Measurements from ENCODE around the gene MAK. TPM values are rescaled to one million over a fixed set of nuclear protein-coding genes. Genes with fewer than 3 reads are reported as not detected.

MAK gene
- total and polyA plus RNA-seq, 4 donors = 0.02 to 0.26 (median 0.13) TPM

DNA sequence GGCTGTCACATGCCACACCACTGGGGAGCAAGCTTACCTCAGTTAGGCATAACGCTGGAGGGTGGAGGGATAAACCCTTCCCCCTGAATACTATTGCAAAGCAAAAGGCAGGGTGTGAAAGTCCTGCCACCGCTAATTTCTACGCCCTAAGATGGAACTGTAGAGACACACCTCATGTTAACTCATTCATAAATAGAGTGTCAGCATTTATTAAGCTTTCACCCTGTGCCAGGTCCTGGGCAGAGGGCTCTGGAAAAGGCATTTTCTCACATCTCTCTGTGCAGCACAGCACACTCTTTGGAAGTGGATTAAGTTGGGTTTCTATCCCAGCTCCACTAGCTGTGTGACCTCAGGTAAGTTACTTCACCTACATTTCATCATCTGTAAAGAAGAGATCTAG, 68.9 kb downstream of the MAK start:
- no peaks in the 10 kb centered on the region for H3K4me1 ChIP-seq (ENCODE audit: control insufficient read depth in 4 of 4, insufficient read depth in 4 of 4, low read length in 3 of 4)
- no peak overlapping the region for H3K9ac ChIP-seq (ENCODE audit: low read depth in 1 of 2, low read length in 2 of 2)
- H3K27me3 ChIP-seq (ENCODE audit: control insufficient read depth in 4 of 4, insufficient read depth in 4 of 4, low read length in 3 of 4) = no peaks in the 10 kb centered on the region
- H3K36me3 ChIP-seq (ENCODE audit: control insufficient read depth in 4 of 4, insufficient read depth in 3 of 4, low read depth in 1 of 4, low read length in 3 of 4) = peaks cover 0 to 16% (median 3%) of the 10 kb centered on the region in 4 donors
- H3K27ac ChIP-seq (ENCODE audit: low read depth in 1 of 2, low read length in 2 of 2) = no peak overlapping the region
- H3K9me3 ChIP-seq (ENCODE audit: control insufficient read depth in 4 of 4, low read length in 3 of 4) = no peaks in the 10 kb centered on the region
- WGBS = 97% methylated on average over 3 of the region's 3 CpGs
- TF ChIP-seq SP1 (IDR thresholded peaks at IDR 0.05) (no peak), RAD21 (IDR thresholded peaks at IDR 0.05) (no peak), HNF4G (IDR thresholded peaks at IDR 0.05) (no peak), NR2F2 (IDR thresholded peaks at IDR 0.05) (no peak), HNF4A (conservative IDR thresholded peaks at IDR 0.05) (no peak), RXRA (IDR thresholded peaks at IDR 0.05) (no peak), GABPA (IDR thresholded peaks at IDR 0.05 in 1 of 2, conservative IDR thresholded peaks at IDR 0.05 in 1 of 2) (no peak), TAF1 (conservative IDR thresholded peaks at IDR 0.05) (no peak), FOXA2 (IDR thresholded peaks at IDR 0.05) (no peak), JUND (IDR thresholded peaks at IDR 0.05) (no peak)
- TF ChIP-seq, protein P1, sequence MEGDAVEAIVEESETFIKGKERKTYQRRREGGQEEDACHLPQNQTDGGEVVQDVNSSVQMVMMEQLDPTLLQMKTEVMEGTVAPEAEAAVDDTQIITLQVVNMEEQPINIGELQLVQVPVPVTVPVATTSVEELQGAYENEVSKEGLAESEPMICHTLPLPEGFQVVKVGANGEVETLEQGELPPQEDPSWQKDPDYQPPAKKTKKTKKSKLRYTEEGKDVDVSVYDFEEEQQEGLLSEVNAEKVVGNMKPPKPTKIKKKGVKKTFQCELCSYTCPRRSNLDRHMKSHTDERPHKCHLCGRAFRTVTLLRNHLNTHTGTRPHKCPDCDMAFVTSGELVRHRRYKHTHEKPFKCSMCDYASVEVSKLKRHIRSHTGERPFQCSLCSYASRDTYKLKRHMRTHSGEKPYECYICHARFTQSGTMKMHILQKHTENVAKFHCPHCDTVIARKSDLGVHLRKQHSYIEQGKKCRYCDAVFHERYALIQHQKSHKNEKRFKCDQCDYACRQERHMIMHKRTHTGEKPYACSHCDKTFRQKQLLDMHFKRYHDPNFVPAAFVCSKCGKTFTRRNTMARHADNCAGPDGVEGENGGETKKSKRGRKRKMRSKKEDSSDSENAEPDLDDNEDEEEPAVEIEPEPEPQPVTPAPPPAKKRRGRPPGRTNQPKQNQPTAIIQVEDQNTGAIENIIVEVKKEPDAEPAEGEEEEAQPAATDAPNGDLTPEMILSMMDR (IDR thresholded peaks at IDR 0.05; ENCODE audit: low read depth, low read length, missing input control) = no peak
- TF ChIP-seq, protein P2, sequence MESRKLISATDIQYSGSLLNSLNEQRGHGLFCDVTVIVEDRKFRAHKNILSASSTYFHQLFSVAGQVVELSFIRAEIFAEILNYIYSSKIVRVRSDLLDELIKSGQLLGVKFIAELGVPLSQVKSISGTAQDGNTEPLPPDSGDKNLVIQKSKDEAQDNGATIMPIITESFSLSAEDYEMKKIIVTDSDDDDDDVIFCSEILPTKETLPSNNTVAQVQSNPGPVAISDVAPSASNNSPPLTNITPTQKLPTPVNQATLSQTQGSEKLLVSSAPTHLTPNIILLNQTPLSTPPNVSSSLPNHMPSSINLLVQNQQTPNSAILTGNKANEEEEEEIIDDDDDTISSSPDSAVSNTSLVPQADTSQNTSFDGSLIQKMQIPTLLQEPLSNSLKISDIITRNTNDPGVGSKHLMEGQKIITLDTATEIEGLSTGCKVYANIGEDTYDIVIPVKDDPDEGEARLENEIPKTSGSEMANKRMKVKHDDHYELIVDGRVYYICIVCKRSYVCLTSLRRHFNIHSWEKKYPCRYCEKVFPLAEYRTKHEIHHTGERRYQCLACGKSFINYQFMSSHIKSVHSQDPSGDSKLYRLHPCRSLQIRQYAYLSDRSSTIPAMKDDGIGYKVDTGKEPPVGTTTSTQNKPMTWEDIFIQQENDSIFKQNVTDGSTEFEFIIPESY (IDR thresholded peaks at IDR 0.05) = no peak
- no peak for DNase-seq (ENCODE audit: low spot score)
- no peak overlapping the region for H3K4me3 ChIP-seq (ENCODE audit: low read depth in 1 of 3, low read length in 3 of 3)

DNA sequence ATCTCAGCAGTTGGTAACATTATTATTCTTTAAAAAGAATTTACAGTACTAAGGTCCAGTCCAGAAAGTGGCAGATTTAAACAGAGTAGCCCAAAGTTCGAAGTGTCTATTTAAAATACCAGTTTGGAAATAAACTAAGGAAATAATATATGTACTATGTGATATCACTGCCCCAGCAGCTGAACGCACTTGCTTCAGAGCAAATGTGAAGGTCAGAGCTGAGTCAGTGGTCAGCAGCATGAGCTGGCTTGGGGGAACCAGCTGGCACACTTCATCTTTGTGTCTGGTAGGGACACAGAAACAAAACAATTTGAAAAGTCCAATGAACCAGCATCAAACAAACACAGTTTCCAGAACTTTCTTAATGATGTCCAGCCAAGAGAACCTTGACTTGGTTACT, 75.3 kb downstream of the MAK start:
- WGBS = 84% methylated on average over 2 of the region's 2 CpGs
- no peak overlapping the region for H3K9ac ChIP-seq (ENCODE audit: low read depth in 1 of 2, low read length in 2 of 2)
- DNase-seq (ENCODE audit: low spot score) = no peak
- H3K27ac ChIP-seq (ENCODE audit: low read depth in 1 of 2, low read length in 2 of 2) = no peak overlapping the region
- H3K4me1 ChIP-seq (ENCODE audit: control insufficient read depth in 4 of 4, insufficient read depth in 4 of 4, low read length in 3 of 4) = no peaks in the 10 kb centered on the region
- TF ChIP-seq, protein P3, sequence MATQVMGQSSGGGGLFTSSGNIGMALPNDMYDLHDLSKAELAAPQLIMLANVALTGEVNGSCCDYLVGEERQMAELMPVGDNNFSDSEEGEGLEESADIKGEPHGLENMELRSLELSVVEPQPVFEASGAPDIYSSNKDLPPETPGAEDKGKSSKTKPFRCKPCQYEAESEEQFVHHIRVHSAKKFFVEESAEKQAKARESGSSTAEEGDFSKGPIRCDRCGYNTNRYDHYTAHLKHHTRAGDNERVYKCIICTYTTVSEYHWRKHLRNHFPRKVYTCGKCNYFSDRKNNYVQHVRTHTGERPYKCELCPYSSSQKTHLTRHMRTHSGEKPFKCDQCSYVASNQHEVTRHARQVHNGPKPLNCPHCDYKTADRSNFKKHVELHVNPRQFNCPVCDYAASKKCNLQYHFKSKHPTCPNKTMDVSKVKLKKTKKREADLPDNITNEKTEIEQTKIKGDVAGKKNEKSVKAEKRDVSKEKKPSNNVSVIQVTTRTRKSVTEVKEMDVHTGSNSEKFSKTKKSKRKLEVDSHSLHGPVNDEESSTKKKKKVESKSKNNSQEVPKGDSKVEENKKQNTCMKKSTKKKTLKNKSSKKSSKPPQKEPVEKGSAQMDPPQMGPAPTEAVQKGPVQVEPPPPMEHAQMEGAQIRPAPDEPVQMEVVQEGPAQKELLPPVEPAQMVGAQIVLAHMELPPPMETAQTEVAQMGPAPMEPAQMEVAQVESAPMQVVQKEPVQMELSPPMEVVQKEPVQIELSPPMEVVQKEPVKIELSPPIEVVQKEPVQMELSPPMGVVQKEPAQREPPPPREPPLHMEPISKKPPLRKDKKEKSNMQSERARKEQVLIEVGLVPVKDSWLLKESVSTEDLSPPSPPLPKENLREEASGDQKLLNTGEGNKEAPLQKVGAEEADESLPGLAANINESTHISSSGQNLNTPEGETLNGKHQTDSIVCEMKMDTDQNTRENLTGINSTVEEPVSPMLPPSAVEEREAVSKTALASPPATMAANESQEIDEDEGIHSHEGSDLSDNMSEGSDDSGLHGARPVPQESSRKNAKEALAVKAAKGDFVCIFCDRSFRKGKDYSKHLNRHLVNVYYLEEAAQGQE (IDR thresholded peaks at IDR 0.05) = no peak
- TF ChIP-seq, protein P2 (IDR thresholded peaks at IDR 0.05) = no peak
- no peak for TF ChIP-seq YY1 (IDR thresholded peaks at IDR 0.05)
- no peak overlapping the region for H3K4me3 ChIP-seq (ENCODE audit: low read depth in 1 of 3, low read length in 3 of 3)
- H3K36me3 ChIP-seq (ENCODE audit: control insufficient read depth in 4 of 4, insufficient read depth in 3 of 4, low read depth in 1 of 4, low read length in 3 of 4) = peaks cover 0 to 3% (median 1%) of the 10 kb centered on the region in 4 donors
- H3K27me3 ChIP-seq (ENCODE audit: control insufficient read depth in 4 of 4, insufficient read depth in 4 of 4, low read length in 3 of 4) = no peaks in the 10 kb centered on the region
- H3K9me3 ChIP-seq (ENCODE audit: control insufficient read depth in 4 of 4, low read length in 3 of 4) = no peaks in the 10 kb centered on the region

Data from liver (tissue), 9 donors.